ENCODE results near the gene MGLL.

Gene MGLL

GRCh38 chr3:127775398-127776109 is 46.8 kb downstream of the MGLL start:
- TF ChIP-seq, protein P1, sequence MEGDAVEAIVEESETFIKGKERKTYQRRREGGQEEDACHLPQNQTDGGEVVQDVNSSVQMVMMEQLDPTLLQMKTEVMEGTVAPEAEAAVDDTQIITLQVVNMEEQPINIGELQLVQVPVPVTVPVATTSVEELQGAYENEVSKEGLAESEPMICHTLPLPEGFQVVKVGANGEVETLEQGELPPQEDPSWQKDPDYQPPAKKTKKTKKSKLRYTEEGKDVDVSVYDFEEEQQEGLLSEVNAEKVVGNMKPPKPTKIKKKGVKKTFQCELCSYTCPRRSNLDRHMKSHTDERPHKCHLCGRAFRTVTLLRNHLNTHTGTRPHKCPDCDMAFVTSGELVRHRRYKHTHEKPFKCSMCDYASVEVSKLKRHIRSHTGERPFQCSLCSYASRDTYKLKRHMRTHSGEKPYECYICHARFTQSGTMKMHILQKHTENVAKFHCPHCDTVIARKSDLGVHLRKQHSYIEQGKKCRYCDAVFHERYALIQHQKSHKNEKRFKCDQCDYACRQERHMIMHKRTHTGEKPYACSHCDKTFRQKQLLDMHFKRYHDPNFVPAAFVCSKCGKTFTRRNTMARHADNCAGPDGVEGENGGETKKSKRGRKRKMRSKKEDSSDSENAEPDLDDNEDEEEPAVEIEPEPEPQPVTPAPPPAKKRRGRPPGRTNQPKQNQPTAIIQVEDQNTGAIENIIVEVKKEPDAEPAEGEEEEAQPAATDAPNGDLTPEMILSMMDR (IDR thresholded peaks at IDR 0.05; ENCODE audit: low read depth, low read length), result no peak
- no peak for TF ChIP-seq EZH2phosphoT487 (IDR thresholded peaks at IDR 0.05; ENCODE audit: low read depth)
- Histone ChIP-seq H3K4me1 (ENCODE audit: low read length) (peaks cover 93% of the 10 kb centered on the region), H3K4me3 (ENCODE audit: low read length) (peak overlapping the region; percentile 32)

GRCh38 chr3:127774647-127775046 is 47.7 kb downstream of the MGLL start:
- H3K4me2 ChIP-seq (ENCODE audit: low read length), result peak overlapping the region; percentile 63
- H3K9ac ChIP-seq (ENCODE audit: low read length), result peak overlapping the region; percentile 78

More at GRCh38 chr3:127775398-127776109, 46.8 kb downstream of the MGLL start:
- H3K79me2 ChIP-seq (ENCODE audit: low read length), result peaks cover 87% of the 10 kb centered on the region
- no peaks in the 10 kb centered on the region for H4K20me1 ChIP-seq (ENCODE audit: insufficient read depth, low read length)
- peak overlapping the region; percentile 99 for H3K27ac ChIP-seq (ENCODE audit: low read length)
- H3K4me2 ChIP-seq (ENCODE audit: low read length), result peak overlapping the region; percentile 63
- H3K9me3 ChIP-seq (ENCODE audit: insufficient read depth, low read length), result peaks cover 12% of the 10 kb centered on the region
- no peaks in the 10 kb centered on the region for H3K27me3 ChIP-seq (ENCODE audit: low read depth, low read length)
- no peak overlapping the region for H2AFZ ChIP-seq (ENCODE audit: low read depth, low read length)
- peak overlapping the region; percentile 78 for H3K9ac ChIP-seq (ENCODE audit: low read length)
- H3K36me3 ChIP-seq (replicated peaks; ENCODE audit: low read depth, low read length), result peaks cover 46% of the 10 kb centered on the region

GRCh38 chr3:127773752-127774395 is 48.4 kb downstream of the MGLL start:
- Histone ChIP-seq H3K9ac (ENCODE audit: low read length) (peak overlapping the region; percentile 78), H4K20me1 (ENCODE audit: insufficient read depth, low read length) (no peaks in the 10 kb centered on the region), H2AFZ (ENCODE audit: low read depth, low read length) (no peak overlapping the region), H3K4me2 (ENCODE audit: low read length) (peak overlapping the region; percentile 63; the same call in 1 of the 2 replicates), H3K27ac (ENCODE audit: low read length) (peak overlapping the region; percentile 99), H3K4me1 (ENCODE audit: low read length) (peaks cover 95% of the 10 kb centered on the region), H3K4me3 (ENCODE audit: low read length) (no peak overlapping the region), H3K36me3 (replicated peaks; ENCODE audit: low read depth, low read length) (peaks cover 39% of the 10 kb centered on the region), H3K27me3 (ENCODE audit: low read depth, low read length) (no peaks in the 10 kb centered on the region), H3K9me3 (ENCODE audit: insufficient read depth, low read length) (peaks cover 12% of the 10 kb centered on the region), H3K79me2 (ENCODE audit: low read length) (peaks cover 95% of the 10 kb centered on the region)
- no peak for TF ChIP-seq EZH2phosphoT487 (IDR thresholded peaks at IDR 0.05; ENCODE audit: low read depth)
- TF ChIP-seq, protein P1 (IDR thresholded peaks at IDR 0.05; ENCODE audit: low read depth, low read length), result no peak

More at GRCh38 chr3:127774647-127775046, 47.7 kb downstream of the MGLL start:
- Histone ChIP-seq H3K27ac (ENCODE audit: low read length) (peak overlapping the region; percentile 99), H2AFZ (ENCODE audit: low read depth, low read length) (no peak overlapping the region), H3K36me3 (replicated peaks; ENCODE audit: low read depth, low read length) (peaks cover 39% of the 10 kb centered on the region), H3K9me3 (ENCODE audit: insufficient read depth, low read length) (peaks cover 12% of the 10 kb centered on the region), H3K4me1 (ENCODE audit: low read length) (peaks cover 93% of the 10 kb centered on the region), H4K20me1 (ENCODE audit: insufficient read depth, low read length) (no peaks in the 10 kb centered on the region), H3K4me3 (ENCODE audit: low read length) (peak overlapping the region; percentile 20; the same call in 1 of the 2 replicates), H3K27me3 (ENCODE audit: low read depth, low read length) (no peaks in the 10 kb centered on the region), H3K79me2 (ENCODE audit: low read length) (peaks cover 95% of the 10 kb centered on the region)
- TF ChIP-seq, protein P1 (IDR thresholded peaks at IDR 0.05; ENCODE audit: low read depth, low read length), result no peak
- TF ChIP-seq EZH2phosphoT487 (IDR thresholded peaks at IDR 0.05; ENCODE audit: low read depth), result no peak

Data from OCI-LY3 (cell line).